ENCODE results near the gene C20orf173. TPM values are rescaled to one million over a fixed set of nuclear protein-coding genes. Genes with fewer than 3 reads are reported as not detected.

Gene C20orf173
- polyA plus RNA-seq, 1 donor from 2014 or later, result not detected

- H3K27me3 ChIP-seq (ENCODE audit: insufficient read depth, low read depth, low read length), result no peaks in the 10 kb centered on the region
- H3K4me3 ChIP-seq (ENCODE audit: low read length), result no peak overlapping the region
- H2AFZ ChIP-seq (ENCODE audit: low read depth, low read length), result no peak overlapping the region
- H3K27ac ChIP-seq (ENCODE audit: low read length), result no peak overlapping the region
- H3K79me2 ChIP-seq (replicated peaks; ENCODE audit: insufficient read depth, low read length), result no peaks in the 10 kb centered on the region
- H3F3A ChIP-seq (ENCODE audit: insufficient read depth, low read length, poor library complexity, severe bottlenecking), result no peaks in the 10 kb centered on the region
- no peaks in the 10 kb centered on the region for H3K9me3 ChIP-seq (ENCODE audit: low read length)
- no peaks in the 10 kb centered on the region for H3K36me3 ChIP-seq (ENCODE audit: insufficient read depth, low read length)
- H3K4me2 ChIP-seq (ENCODE audit: low read length), result no peak overlapping the region
- H4K20me1 ChIP-seq (ENCODE audit: insufficient read depth), result no peaks in the 10 kb centered on the region
- no peak for TF ChIP-seq RAD21 (conservative IDR thresholded peaks at IDR 0.05)
- no peak for TF ChIP-seq POLR2AphosphoS5 (IDR thresholded peaks at IDR 0.05)
- H3K9me2 ChIP-seq (ENCODE audit: insufficient read depth, low read length), result no peaks in the 10 kb centered on the region
- no peak overlapping the region for H3K9ac ChIP-seq (ENCODE audit: low read length)
These were observed 22.4 kb downstream of the C20orf173 start for GRCh38 chr20:35506872-35507638.

GRCh38 chr20:35506179-35506578 lies 23.3 kb downstream of the C20orf173 start:
- no peak overlapping the region for H3K4me2 ChIP-seq (ENCODE audit: low read length)
- no peak overlapping the region for H3K27ac ChIP-seq (ENCODE audit: low read length)
- H3K9me2 ChIP-seq (ENCODE audit: insufficient read depth, low read length), result no peaks in the 10 kb centered on the region
- no peaks in the 10 kb centered on the region for H3K79me2 ChIP-seq (replicated peaks; ENCODE audit: insufficient read depth, low read length)
- H2AFZ ChIP-seq (ENCODE audit: low read depth, low read length), result no peak overlapping the region
- no peaks in the 10 kb centered on the region for H3K36me3 ChIP-seq (ENCODE audit: insufficient read depth, low read length)
- H3K27me3 ChIP-seq (ENCODE audit: insufficient read depth, low read depth, low read length), result no peaks in the 10 kb centered on the region
- H3K9ac ChIP-seq (ENCODE audit: low read length), result no peak overlapping the region
- no peaks in the 10 kb centered on the region for H3F3A ChIP-seq (ENCODE audit: insufficient read depth, low read length, poor library complexity, severe bottlenecking)
- no peaks in the 10 kb centered on the region for H4K20me1 ChIP-seq (ENCODE audit: insufficient read depth)
- H3K9me3 ChIP-seq (ENCODE audit: low read length), result no peaks in the 10 kb centered on the region
- no peak for TF ChIP-seq POLR2AphosphoS5 (IDR thresholded peaks at IDR 0.05)
- no peak for TF ChIP-seq EZH2 (IDR thresholded peaks at IDR 0.05; ENCODE audit: borderline replicate concordance, insufficient read depth, low read length, poor library complexity, severe bottlenecking)
- TF ChIP-seq EP300 (conservative IDR thresholded peaks at IDR 0.05; ENCODE audit: poor library complexity, severe bottlenecking), result no peak
- no peak for TF ChIP-seq TAF1 (IDR thresholded peaks at IDR 0.05; ENCODE audit: low read depth)
- no peak for TF ChIP-seq CTCF (IDR thresholded peaks at IDR 0.05; ENCODE audit: poor library complexity, severe bottlenecking)
- TF ChIP-seq REST (IDR thresholded peaks at IDR 0.05; ENCODE audit: borderline replicate concordance), result no peak
- no peak for TF ChIP-seq SMC3 (conservative IDR thresholded peaks at IDR 0.05; ENCODE audit: poor library complexity)
- TF ChIP-seq MXI1 (conservative IDR thresholded peaks at IDR 0.05; ENCODE audit: poor library complexity, severe bottlenecking), result no peak
- no peak for TF ChIP-seq RAD21 (conservative IDR thresholded peaks at IDR 0.05)
- H3K4me3 ChIP-seq (ENCODE audit: low read length), result no peak overlapping the region

Measured in neural cell (in vitro differentiated cells).